Measurements from ENCODE around the gene ORAI1.

ORAI1 gene

DNA sequence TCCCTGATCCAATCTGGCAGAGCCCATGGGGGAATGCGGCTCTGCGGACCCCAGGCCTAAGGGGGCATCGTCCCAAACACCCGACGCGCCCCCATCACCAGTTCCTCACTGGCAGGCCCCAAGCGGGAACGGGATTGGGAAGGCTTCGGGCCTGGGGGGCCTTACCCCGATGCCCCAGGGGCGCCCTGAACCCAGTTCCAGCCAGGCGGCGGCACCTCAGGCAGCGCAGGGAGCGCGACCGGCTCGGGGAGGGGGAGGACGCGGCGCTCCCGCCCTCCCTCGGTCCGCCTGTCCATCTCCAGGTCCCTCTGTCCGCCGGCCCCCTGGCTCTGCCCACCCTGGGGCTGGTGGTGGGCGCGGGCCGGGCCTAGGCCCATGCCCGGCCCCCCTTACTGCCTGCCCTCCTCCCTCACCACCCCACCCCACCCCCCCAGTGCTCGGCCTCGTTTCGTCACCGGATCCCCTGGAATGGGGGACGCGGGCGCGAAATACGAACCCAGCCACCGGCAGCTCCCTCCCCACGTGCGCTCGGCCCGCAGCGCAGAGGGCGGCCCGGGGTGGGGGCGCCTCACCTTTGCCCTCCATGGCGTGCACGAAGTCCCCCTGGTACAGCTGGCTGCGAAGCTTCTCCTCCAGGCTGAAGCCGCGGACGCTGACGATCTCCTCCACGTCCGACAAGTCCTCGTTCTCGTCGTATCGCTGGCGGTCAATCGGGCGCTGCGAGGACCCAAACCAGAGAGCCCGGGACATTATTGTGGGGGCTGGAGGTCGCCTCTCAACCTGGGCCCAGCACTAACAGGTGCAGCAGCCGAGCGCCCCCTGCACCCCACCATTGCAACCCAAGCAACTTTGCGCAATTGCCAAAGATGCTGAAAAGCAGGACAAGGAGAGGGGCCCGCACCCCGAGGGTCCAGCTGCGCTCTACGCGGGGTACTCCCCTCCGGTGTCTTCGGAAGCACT is 47.8 kb upstream of the ORAI1 start:
- Histone ChIP-seq H3K27ac (ENCODE audit: extremely low read depth, low read depth, low read length) (peak overlapping the region; percentile 69; the same call in 1 of the 2 replicates), H3K36me3 (ENCODE audit: control insufficient read depth in 2 of 2, insufficient read depth in 1 of 2, low read length in 2 of 2) (peaks cover 0 to 31% of the 10 kb centered on the region in 2 experiments; a peak in 2 of 3 replicates), H3K9me3 (ENCODE audit: control insufficient read depth, insufficient read depth, low read depth, low read length) (no peaks in the 10 kb centered on the region), H3K4me1 (ENCODE audit: control insufficient read depth, insufficient read depth, low read length) (peaks cover 12% of the 10 kb centered on the region), H3K4me3 (ENCODE audit: low read depth, low read length) (peak overlapping the region; percentile 60)
- TF ChIP-seq ZBTB10 (tag by site-specific recombination; IDR thresholded peaks at IDR 0.05) (peak; percentile 63), ZNF223 (tag by site-specific recombination; IDR thresholded peaks at IDR 0.05) (no peak), ZNF510 (tag by site-specific recombination; IDR thresholded peaks at IDR 0.05; ENCODE audit: insufficient replicate concordance) (no peak), ZNF175 (tag by site-specific recombination; IDR thresholded peaks at IDR 0.05) (no peak), ZNF132 (tag by site-specific recombination; IDR thresholded peaks at IDR 0.05; ENCODE audit: borderline replicate concordance) (no peak), KLF1 (tag by site-specific recombination; IDR thresholded peaks at IDR 0.05) (no peak), ZBTB17 (tag by site-specific recombination; IDR thresholded peaks at IDR 0.05) (no peak), ZNF24 (tag by site-specific recombination; IDR thresholded peaks at IDR 0.05) (no peak), ZSCAN23 (tag by site-specific recombination; IDR thresholded peaks at IDR 0.05) (no peak), ZNF2 (tag by site-specific recombination; IDR thresholded peaks at IDR 0.05) (no peak), ZNF629 (tag by site-specific recombination; IDR thresholded peaks at IDR 0.05) (no peak), ZNF530 (tag by site-specific recombination; IDR thresholded peaks at IDR 0.05; ENCODE audit: low read depth) (no peak), ZNF138 (tag by site-specific recombination; IDR thresholded peaks at IDR 0.05; ENCODE audit: borderline replicate concordance) (no peak)
- TF ChIP-seq, protein P1, sequence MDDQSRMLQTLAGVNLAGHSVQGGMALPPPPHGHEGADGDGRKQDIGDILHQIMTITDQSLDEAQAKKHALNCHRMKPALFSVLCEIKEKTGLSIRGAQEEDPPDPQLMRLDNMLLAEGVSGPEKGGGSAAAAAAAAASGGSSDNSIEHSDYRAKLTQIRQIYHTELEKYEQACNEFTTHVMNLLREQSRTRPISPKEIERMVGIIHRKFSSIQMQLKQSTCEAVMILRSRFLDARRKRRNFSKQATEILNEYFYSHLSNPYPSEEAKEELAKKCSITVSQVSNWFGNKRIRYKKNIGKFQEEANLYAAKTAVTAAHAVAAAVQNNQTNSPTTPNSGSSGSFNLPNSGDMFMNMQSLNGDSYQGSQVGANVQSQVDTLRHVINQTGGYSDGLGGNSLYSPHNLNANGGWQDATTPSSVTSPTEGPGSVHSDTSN (CRISPR knock-in tag; IDR thresholded peaks at IDR 0.05), result peak; percentile 38; the same call in 1 of the 2 replicates
- TF ChIP-seq, protein P2, sequence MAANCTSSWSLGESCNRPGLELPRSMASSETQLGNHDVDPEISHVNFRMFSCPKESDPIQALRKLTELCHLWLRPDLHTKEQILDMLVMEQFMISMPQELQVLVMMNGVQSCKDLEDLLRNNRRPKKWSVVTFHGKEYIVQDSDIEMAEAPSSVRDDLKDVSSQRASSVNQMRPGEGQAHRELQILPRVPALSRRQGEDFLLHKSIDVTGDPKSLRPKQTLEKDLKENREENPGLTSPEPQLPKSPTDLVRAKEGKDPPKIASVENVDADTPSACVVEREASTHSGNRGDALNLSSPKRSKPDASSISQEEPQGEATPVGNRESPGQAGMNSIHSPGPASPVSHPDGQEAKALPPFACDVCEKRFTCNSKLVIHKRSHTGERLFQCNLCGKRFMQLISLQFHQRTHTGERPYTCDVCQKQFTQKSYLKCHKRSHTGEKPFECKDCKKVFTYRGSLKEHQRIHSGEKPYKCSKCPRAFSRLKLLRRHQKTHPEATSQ (tag by site-specific recombination; IDR thresholded peaks at IDR 0.05), result no peak
- TF ChIP-seq, protein P3, sequence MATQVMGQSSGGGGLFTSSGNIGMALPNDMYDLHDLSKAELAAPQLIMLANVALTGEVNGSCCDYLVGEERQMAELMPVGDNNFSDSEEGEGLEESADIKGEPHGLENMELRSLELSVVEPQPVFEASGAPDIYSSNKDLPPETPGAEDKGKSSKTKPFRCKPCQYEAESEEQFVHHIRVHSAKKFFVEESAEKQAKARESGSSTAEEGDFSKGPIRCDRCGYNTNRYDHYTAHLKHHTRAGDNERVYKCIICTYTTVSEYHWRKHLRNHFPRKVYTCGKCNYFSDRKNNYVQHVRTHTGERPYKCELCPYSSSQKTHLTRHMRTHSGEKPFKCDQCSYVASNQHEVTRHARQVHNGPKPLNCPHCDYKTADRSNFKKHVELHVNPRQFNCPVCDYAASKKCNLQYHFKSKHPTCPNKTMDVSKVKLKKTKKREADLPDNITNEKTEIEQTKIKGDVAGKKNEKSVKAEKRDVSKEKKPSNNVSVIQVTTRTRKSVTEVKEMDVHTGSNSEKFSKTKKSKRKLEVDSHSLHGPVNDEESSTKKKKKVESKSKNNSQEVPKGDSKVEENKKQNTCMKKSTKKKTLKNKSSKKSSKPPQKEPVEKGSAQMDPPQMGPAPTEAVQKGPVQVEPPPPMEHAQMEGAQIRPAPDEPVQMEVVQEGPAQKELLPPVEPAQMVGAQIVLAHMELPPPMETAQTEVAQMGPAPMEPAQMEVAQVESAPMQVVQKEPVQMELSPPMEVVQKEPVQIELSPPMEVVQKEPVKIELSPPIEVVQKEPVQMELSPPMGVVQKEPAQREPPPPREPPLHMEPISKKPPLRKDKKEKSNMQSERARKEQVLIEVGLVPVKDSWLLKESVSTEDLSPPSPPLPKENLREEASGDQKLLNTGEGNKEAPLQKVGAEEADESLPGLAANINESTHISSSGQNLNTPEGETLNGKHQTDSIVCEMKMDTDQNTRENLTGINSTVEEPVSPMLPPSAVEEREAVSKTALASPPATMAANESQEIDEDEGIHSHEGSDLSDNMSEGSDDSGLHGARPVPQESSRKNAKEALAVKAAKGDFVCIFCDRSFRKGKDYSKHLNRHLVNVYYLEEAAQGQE (tag by site-specific recombination; IDR thresholded peaks at IDR 0.05), result no peak
- ChIA-PET CTCF (no interaction called here), POLR2A (interaction anchor here (1.3 to 2.0 kb wide), 3 partner anchors 10 to 40 kb away, joined by 4 to 9 read pairs (median 7); no protein-coding TSS in a partner anchor)

Data from HEK293 (cell line).